Mesenchymal stem cell (in vitro differentiated cells and primary cell): Measurements from ENCODE around the gene SPRYD7.

ENCODE experiments used
- DNase-seq: peaks from one replicate; pipeline ENCODE4 v3.0.0-alpha.2; 2013
- H2AFZ ChIP-seq: one replicate; pipeline ENCODE4 v1.6.1; 2013; ENCODE audit warnings: low read depth, mild to moderate bottlenecking, control low read depth, inconsistent platforms, low read length, moderate library complexity
- H2AK5ac ChIP-seq: 2 replicates; pipeline ENCODE4 v1.6.1; 2013; ENCODE audit warnings: low read length, moderate library complexity, mild to moderate bottlenecking, inconsistent platforms; ENCODE audit not compliant: severe bottlenecking
- H2BK120ac ChIP-seq: one replicate; pipeline ENCODE4 v1.6.1; 2013; ENCODE audit warnings: low read depth, mild to moderate bottlenecking, inconsistent platforms, low read length, moderate library complexity
- H2BK12ac ChIP-seq, 2 experiments: one replicate each; pipeline ENCODE4 v1.6.1; 2013; ENCODE audit warnings: inconsistent platforms in 2 of 2, low read length in 2 of 2, mild to moderate bottlenecking in 2 of 2, moderate library complexity in 2 of 2, control low read depth in 1 of 2
- H2BK15ac ChIP-seq: one replicate; pipeline ENCODE4 v1.6.1; 2013; ENCODE audit warnings: mild to moderate bottlenecking, low read depth, inconsistent platforms; ENCODE audit not compliant: poor library complexity, severe bottlenecking
- H2BK5ac ChIP-seq: 2 replicates; pipeline ENCODE4 v1.6.1; 2013; ENCODE audit warnings: low read depth, mild to moderate bottlenecking, low read length, control low read depth, inconsistent platforms; ENCODE audit not compliant: poor library complexity, severe bottlenecking
- H3K14ac ChIP-seq, 2 experiments: one replicate each; pipeline ENCODE4 v1.6.1; 2013; ENCODE audit warnings: inconsistent platforms in 2 of 2, low read length in 2 of 2, control low read depth in 1 of 2, mild to moderate bottlenecking in 1 of 2, moderate library complexity in 1 of 2
- H3K18ac ChIP-seq, 2 experiments: one replicate each; pipeline ENCODE4 v1.6.1; 2013; ENCODE audit warnings: inconsistent platforms in 2 of 2, low read length in 2 of 2, control low read depth in 1 of 2, low read depth in 1 of 2, mild to moderate bottlenecking in 1 of 2
- H3K23ac ChIP-seq, 2 experiments: one replicate each; pipeline ENCODE4 v1.6.1; 2013; ENCODE audit warnings: inconsistent platforms in 2 of 2, low read length in 2 of 2, mild to moderate bottlenecking in 2 of 2, moderate library complexity in 2 of 2, control low read depth in 1 of 2
- H3K27ac ChIP-seq: 2 replicates; pipeline ENCODE4 v1.5.1; 2013; ENCODE audit warnings: mild to moderate bottlenecking, moderate library complexity, low read length, control low read depth, inconsistent platforms; ENCODE audit not compliant: poor library complexity, severe bottlenecking
- H3K27me3 ChIP-seq, 2 experiments: 2 replicates each; pipeline versions ENCODE4 v1.6.1 to v1.7.0; 2013; ENCODE audit warnings: low read length in 2 of 2, mild to moderate bottlenecking in 2 of 2, moderate library complexity in 2 of 2, control low read depth in 1 of 2, inconsistent platforms in 1 of 2; ENCODE audit not compliant: control insufficient read depth in 1 of 2, insufficient read depth in 1 of 2
- H3K36me3 ChIP-seq, 2 experiments: 2 replicates each; pipeline versions ENCODE4 v1.6.1 to v1.7.0; 2013; ENCODE audit warnings: low read length in 2 of 2, control low read depth in 1 of 2, inconsistent platforms in 1 of 2, low read depth in 1 of 2, mild to moderate bottlenecking in 1 of 2; ENCODE audit not compliant: insufficient read depth in 2 of 2, control insufficient read depth in 1 of 2
- H3K4ac ChIP-seq, 2 experiments: one replicate each; pipeline ENCODE4 v1.6.1; 2013; ENCODE audit warnings: inconsistent platforms in 2 of 2, low read length in 2 of 2, mild to moderate bottlenecking in 2 of 2, moderate library complexity in 2 of 2, control low read depth in 1 of 2, low read depth in 1 of 2
- H3K4me1 ChIP-seq: 2 replicates; pipeline ENCODE4 v1.6.1; 2013; ENCODE audit warnings: low read depth, low read length, control low read depth; ENCODE audit not compliant: control insufficient read depth, insufficient read depth
- H3K4me2 ChIP-seq: 2 replicates; pipeline ENCODE4 v1.6.1; 2013; ENCODE audit warnings: low read length, mild to moderate bottlenecking, inconsistent platforms; ENCODE audit not compliant: poor library complexity, severe bottlenecking
- H3K4me3 ChIP-seq, 2 experiments: 2 replicates each; pipeline versions ENCODE4 v1.5.1 to v1.7.0; 2013; ENCODE audit warnings: low read length in 2 of 2, mild to moderate bottlenecking in 2 of 2, control low read depth in 1 of 2, low read depth in 1 of 2; ENCODE audit not compliant: insufficient read depth in 1 of 2
- H3K79me1 ChIP-seq: replicated peaks from 2 replicates; pipeline ENCODE4 v1.6.1; 2013; ENCODE audit warnings: mild to moderate bottlenecking, control low read depth, low read length, inconsistent platforms; ENCODE audit not compliant: poor library complexity, severe bottlenecking
- H3K9ac ChIP-seq: 2 replicates; pipeline ENCODE4 v1.7.0; 2013; ENCODE audit warnings: mild to moderate bottlenecking, low read length, moderate library complexity
- H3K9me3 ChIP-seq: 2 replicates; pipeline ENCODE4 v1.7.0; 2013; ENCODE audit warnings: mild to moderate bottlenecking, low read length; ENCODE audit not compliant: control insufficient read depth
- H4K8ac ChIP-seq: one replicate; pipeline ENCODE4 v1.6.1; 2013; ENCODE audit warnings: inconsistent platforms, mild to moderate bottlenecking, low read length, moderate library complexity
- H4K91ac ChIP-seq: one replicate; pipeline ENCODE4 v1.6.1; 2013; ENCODE audit warnings: mild to moderate bottlenecking, low read length, inconsistent platforms
- WGBS: methylation state at CpG from one replicate; pipeline ENCODE4 v1.1.7; 2013; ENCODE audit warnings: mixed read lengths; 5-methylcytosine and 5-hydroxymethylcytosine counted together

SPRYD7 gene

GRCh38 chr13:49976314-49977258 is 40.4 kb upstream of the SPRYD7 start:
- Histone ChIP-seq H4K8ac (no peak overlapping the region), H3K14ac (no peak overlapping the region), H2AK5ac (no peak overlapping the region), H3K36me3 (peaks cover 0 to 46% of the 10 kb centered on the region in 2 experiments), H3K9me3 (no peaks in the 10 kb centered on the region), H3K4me1 (no peaks in the 10 kb centered on the region), H3K79me1 (no peaks in the 10 kb centered on the region), H2BK5ac (no peak overlapping the region), H2BK12ac (no peak overlapping the region), H3K4me3 (no peak overlapping the region), H3K4ac (no peak overlapping the region), H2BK120ac (no peak overlapping the region), H2AFZ (no peak overlapping the region), H4K91ac (no peak overlapping the region), H3K9ac (peak overlapping the region; percentile 20), H3K23ac (no peak overlapping the region), H2BK15ac (no peak overlapping the region), H3K27ac (no peak overlapping the region), H3K4me2 (no peak overlapping the region), H3K18ac (no peak overlapping the region), H3K27me3 (no peaks in the 10 kb centered on the region)
- 49% methylated on average over 7 of the region's 8 CpGs for WGBS
- DNase-seq: peak; percentile 68

GRCh38 chr13:49975826-49976225 is 39.7 kb upstream of the SPRYD7 start:
- Histone ChIP-seq H4K8ac (no peak overlapping the region), H4K91ac (no peak overlapping the region), H3K14ac (no peak overlapping the region), H2BK5ac (no peak overlapping the region), H3K79me1 (no peaks in the 10 kb centered on the region), H3K4me2 (no peak overlapping the region), H3K36me3 (peaks cover 0 to 47% of the 10 kb centered on the region in 2 experiments), H3K23ac (no peak overlapping the region), H2BK12ac (no peak overlapping the region), H3K27ac (no peak overlapping the region), H3K9me3 (no peaks in the 10 kb centered on the region), H2AK5ac (no peak overlapping the region), H2BK15ac (no peak overlapping the region), H2AFZ (no peak overlapping the region), H2BK120ac (no peak overlapping the region), H3K9ac (no peak overlapping the region), H3K4me1 (no peaks in the 10 kb centered on the region), H3K27me3 (no peaks in the 10 kb centered on the region), H3K4ac (no peak overlapping the region), H3K4me3 (no peak overlapping the region), H3K18ac (no peak overlapping the region)
- 100% methylated on average over 1 of the region's 1 CpG for WGBS
- no peak for DNase-seq

- no peak overlapping the region for H3K4me2 ChIP-seq
- no peak overlapping the region for H3K4me3 ChIP-seq
- no peak overlapping the region for H4K8ac ChIP-seq
- H3K18ac ChIP-seq: no peak overlapping the region
- H3K14ac ChIP-seq: no peak overlapping the region
- no peak overlapping the region for H2BK15ac ChIP-seq
- 89% methylated on average over 1 of the region's 4 CpGs for WGBS
- H3K27ac ChIP-seq: no peak overlapping the region
- H4K91ac ChIP-seq: no peak overlapping the region
- no peak overlapping the region for H2AFZ ChIP-seq
- no peak overlapping the region for H2AK5ac ChIP-seq
- no peaks in the 10 kb centered on the region for H3K4me1 ChIP-seq
- H3K9me3 ChIP-seq: no peaks in the 10 kb centered on the region
- H3K79me1 ChIP-seq: no peaks in the 10 kb centered on the region
- H2BK5ac ChIP-seq: no peak overlapping the region
- H2BK12ac ChIP-seq: no peak overlapping the region
- peaks cover 0 to 67% of the 10 kb centered on the region in 2 experiments for H3K36me3 ChIP-seq
- no peak for DNase-seq
- no peak overlapping the region for H3K4ac ChIP-seq
- no peak overlapping the region for H2BK120ac ChIP-seq
- no peak overlapping the region for H3K9ac ChIP-seq
- no peak overlapping the region for H3K23ac ChIP-seq
- H3K27me3 ChIP-seq: no peaks in the 10 kb centered on the region
These were observed 36.6 kb upstream of the SPRYD7 start for GRCh38 chr13:49972709-49973108.

GRCh38 chr13:49967456-49967855 is 31.3 kb upstream of the SPRYD7 start:
- Histone ChIP-seq H2BK120ac (no peak overlapping the region), H3K9me3 (peaks cover 6% of the 10 kb centered on the region), H3K4me2 (no peak overlapping the region), H3K23ac (no peak overlapping the region), H2BK15ac (no peak overlapping the region), H3K27ac (no peak overlapping the region), H3K4me3 (no peak overlapping the region), H3K4ac (no peak overlapping the region), H3K79me1 (no peaks in the 10 kb centered on the region), H2AFZ (no peak overlapping the region), H3K14ac (no peak overlapping the region), H2BK5ac (no peak overlapping the region), H2BK12ac (no peak overlapping the region), H3K18ac (no peak overlapping the region), H4K8ac (no peak overlapping the region), H4K91ac (no peak overlapping the region), H3K36me3 (peaks cover 0 to 65% of the 10 kb centered on the region in 2 experiments), H3K27me3 (no peaks in the 10 kb centered on the region), H3K9ac (no peak overlapping the region), H3K4me1 (no peaks in the 10 kb centered on the region), H2AK5ac (no peak overlapping the region)
- 98% methylated on average over 4 of the region's 4 CpGs for WGBS
- DNase-seq: no peak
